ENCODE data around the gene FTSJ1.

Gene FTSJ1

DNA sequence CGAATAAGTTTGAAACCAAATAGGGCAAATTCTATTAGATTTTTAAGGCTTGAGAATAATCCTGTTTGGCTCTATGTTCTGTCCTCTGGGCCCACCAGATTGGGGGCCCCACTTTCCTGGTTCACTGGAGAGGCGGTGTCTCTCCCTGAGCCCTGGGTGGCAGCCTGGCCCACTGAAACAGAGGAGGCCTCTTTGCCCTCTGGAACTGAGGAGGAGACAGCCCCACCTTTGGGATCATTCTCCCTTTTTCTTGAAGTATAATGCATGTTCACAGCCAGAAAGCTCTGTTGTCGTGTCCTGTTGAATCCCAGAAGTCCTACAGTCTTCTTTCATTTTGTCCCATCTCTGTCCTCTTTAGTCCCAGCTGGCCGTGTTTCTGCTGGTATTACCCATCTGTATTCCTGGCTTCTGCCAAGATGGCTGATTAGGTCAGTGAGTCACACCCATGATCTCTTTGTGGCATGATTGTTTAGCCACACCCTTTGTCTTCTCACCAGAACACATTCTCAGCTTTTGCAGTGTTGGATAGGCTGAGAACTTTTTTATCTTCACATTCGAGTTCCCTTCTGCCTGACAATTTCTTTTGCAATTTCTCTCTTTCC is 55.5 kb downstream of the FTSJ1 start:
- DNase-seq = peak; percentile 74

GRCh38 chrX:48532161-48532560 is 56.2 kb downstream of the FTSJ1 start:
- peak; percentile 15 for DNase-seq

DNA sequence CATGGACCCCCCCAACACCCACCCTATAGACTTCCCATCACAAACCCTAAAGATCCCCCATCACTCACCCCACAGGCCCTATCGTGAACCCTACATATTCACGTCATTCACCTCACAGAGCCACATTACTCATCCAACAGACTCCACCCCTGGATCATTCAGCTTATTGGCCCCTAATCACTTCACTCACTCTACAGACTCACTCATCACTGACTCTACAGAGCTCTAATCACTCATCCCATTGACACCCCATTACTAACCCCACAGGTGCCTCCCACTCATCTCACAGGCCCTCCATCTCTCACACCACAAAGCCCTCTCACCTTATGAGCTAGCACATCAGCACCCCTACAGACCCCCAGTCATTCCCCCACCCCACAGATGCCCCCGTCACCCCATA is 57.2 kb downstream of the FTSJ1 start:
- DNase-seq = no peak

All from HCEC 1CT (cell line).